HG03520 (cell line): ENCODE data around the gene BMP5.

Experiments
- ATAC-seq: cut with Tn5 transposase; IDR thresholded peaks from one replicate; pipeline ENCODE4 v1.9.1; 2021; ENCODE audit warnings: mild to moderate bottlenecking, moderate library complexity; ENCODE audit not compliant: unreplicated experiment

The BMP5 gene

DNA sequence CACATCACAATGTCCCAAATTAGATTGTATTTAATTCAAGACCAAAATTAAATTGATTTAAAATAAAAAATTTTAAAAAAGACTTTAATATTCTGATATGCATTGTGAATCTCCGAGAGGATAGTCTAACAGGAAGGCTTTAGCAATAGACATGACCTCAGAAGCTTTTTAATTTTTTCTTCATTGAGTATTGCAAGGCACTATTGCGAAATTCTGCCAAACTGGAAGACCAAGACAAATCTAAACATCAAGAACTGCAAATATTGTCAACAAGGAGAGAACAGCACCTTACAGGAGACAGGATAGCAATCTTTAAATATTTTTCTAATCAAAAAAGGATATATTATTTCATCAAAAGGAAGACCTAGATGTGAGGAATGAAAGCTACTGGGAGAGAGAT, 56.9 kb downstream of the BMP5 start:
- ATAC-seq = no peak

- ATAC-seq = peak; percentile 37
These were observed 62.9 kb downstream of the BMP5 start for GRCh38 chr6:55812509-55812908.

DNA sequence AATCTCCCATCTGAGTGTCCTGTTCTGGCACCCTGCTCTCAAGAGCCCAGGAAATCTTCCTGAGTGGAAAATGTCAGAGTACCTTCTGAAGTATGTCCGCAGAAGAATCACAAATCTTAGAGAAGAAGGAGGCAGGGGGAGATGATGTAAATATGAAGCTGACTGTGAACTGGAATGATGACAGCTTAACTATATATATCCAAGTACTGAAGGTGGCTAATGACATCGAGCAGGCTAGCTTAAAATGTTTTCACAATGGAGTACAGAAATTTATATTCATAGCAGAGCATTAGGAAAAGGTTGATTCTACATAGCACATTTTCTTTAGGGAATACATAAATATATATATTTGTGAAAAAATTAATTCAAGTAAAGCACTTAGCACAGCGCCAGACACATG, 64.3 kb downstream of the BMP5 start:
- no peak for ATAC-seq

- no peak for ATAC-seq
These were observed 73.1 kb downstream of the BMP5 start for GRCh38 chr6:55802259-55802658.

GRCh38 chr6:55798571-55798970, 76.8 kb downstream of the BMP5 start:
- no peak for ATAC-seq

GRCh38 chr6:55794136-55794812, 81.1 kb downstream of the BMP5 start:
- no peak for ATAC-seq

- ATAC-seq = no peak
These were observed 90.1 kb downstream of the BMP5 start for GRCh38 chr6:55785273-55785672.

GRCh38 chr6:55782275-55782674, 93.1 kb downstream of the BMP5 start:
- ATAC-seq = no peak

DNA sequence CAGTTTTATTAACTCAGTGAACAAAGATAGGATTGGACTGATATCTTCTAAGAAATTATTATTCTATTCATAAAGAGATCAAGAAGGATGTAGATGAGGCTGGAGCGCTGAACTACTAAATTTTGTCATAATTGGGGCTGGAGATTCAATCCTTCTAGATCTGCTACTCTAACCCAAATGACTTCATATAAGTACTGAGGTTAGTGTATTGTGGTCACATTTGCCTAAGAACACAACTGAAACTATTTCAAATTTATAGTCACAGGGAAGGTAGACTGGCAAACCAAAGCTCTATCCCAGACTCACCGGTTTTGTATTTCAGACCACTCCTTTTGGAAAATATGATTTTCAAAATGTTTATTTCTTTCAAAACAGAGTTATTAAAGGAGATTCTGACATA, 96.7 kb downstream of the BMP5 start:
- no peak for ATAC-seq

- no peak for ATAC-seq
These were observed 97.9 kb downstream of the BMP5 start for GRCh38 chr6:55777469-55777868.

DNA sequence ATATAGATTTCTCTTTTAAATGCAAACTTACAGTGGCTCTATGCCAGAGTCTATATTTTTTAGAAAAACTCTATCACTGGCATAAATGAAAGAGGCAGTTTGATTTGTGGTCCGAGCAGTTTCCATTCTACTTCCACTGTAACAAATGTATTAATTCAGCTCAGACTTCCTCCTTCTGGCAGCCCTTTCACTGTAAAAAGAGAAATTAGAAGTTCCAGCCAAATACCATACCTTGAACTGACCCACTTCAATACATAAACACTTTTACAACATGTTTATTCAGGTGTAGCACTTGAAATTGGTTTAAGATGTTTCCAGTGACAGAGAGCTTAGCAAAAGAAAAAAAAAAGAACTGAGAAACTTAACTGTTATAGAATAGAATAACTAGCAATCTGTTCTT, 99.3 kb downstream of the BMP5 start:
- ATAC-seq = no peak

GRCh38 chr6:55775029-55775318, 100.4 kb downstream of the BMP5 start:
- ATAC-seq = no peak

DNA sequence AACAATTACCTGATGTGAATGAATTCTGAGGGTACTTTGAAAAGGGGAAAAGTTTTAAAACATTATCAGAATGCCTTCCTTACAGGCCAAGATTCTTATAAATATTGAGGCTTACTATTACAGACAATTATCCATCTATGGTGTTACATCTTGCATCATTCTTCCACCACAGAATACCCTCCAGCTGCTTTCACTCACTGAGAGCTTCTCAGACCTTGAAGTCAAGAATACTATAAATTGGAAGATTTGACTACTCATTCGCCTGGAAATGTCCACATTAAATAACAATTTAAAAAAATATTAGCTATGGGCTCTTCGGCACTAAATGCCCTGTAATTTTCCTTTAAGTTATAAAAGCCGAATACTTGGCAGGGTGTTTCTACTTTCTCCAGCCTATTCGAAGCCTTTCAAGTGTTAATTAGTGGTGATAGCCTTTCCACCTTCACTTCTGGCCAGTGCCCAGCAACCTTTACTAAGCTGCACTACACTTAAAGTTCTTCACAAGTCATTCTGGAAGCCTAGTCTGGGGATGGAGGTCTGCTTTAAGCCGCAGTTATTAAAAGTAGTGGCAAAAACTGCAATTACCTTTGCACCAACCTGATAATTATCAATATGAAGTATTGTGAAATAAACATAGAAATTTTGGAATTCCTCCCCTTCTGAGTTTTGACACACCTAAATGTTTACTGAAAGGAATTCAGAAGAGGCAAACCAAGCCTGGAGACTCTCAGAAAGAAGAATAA, 100.9 kb downstream of the BMP5 start:
- no peak for ATAC-seq

- ATAC-seq = no peak
These were observed 101.7 kb downstream of the BMP5 start for GRCh38 chr6:55773620-55774216.

GRCh38 chr6:55772730-55773129, 102.7 kb downstream of the BMP5 start:
- no peak for ATAC-seq

- ATAC-seq = no peak
These were observed 115.9 kb downstream of the BMP5 start for GRCh38 chr6:55759536-55759935.

- no peak for ATAC-seq
These were observed 117.0 kb downstream of the BMP5 start for GRCh38 chr6:55758156-55758937.

DNA sequence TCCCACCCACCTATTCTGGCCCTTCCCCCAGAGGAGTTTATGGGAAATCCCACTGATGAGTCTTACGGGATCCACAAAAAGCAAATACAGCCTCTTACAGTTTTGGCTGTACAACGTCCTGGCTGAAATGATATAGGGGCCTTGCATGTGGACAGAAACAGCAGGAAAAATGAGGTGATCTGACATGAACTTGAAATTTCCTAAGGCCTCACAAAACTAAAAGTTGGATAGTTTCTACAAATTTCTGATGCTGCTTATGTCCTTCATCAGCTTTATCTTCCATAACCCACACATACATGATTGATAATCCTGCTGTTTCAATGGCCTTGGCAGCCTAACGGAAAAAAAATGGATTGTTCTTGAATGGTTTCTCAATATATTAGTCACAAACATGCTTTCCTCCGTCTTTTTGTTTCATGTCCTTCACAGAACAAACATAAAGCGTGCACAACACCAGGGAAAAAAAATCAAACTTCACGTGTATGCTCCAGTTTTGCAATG, 118.8 kb downstream of the BMP5 start:
- ATAC-seq = no peak

DNA sequence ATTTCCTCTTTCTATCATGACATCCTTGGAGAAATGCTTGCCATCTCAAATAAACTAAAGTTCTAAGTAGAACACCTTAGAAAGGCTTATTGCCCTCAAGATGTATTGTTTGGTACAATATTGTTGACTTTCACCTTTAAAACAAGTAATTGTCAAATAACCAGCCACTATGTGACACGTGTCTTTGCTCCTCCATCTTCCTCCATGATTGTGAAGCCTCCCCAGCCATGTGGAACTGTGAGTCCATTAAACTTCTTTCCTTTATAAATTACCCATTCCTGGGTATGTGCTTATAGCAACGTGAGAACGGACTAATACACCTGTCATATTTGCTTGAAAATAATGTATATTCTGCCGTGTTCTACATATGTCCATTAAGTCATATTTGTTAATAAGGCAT, 126.5 kb downstream of the BMP5 start:
- ATAC-seq = no peak

DNA sequence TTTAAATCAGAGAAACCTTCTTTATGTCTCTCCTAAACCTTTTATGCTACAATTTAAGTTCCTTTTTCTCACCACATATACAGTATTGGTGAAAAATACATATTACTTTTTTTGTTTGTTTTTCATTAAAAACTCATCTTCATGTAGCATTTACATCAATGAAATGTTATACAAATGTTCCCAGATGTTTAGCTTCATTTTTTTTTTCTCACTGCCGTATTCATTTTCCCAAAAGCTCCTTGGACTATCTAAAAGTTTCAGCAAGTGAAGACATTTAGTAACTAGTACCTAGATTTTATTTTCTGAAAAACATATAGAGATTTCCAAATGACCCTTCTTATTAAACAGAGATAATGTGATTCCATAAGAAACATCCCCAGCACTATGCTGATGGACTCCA, 128.9 kb downstream of the BMP5 start:
- no peak for ATAC-seq

- ATAC-seq = no peak
These were observed 141.1 kb downstream of the BMP5 start for GRCh38 chr6:55734256-55734655.

GRCh38 chr6:55729665-55730064, 145.7 kb downstream of the BMP5 start:
- ATAC-seq = no peak
